ENCODE data around the gene CNIH2.

Gene CNIH2

GRCh38 chr11:66330931-66331330 lies 53.0 kb downstream of the CNIH2 start:
- TF ChIP-seq GATA2 (IDR thresholded peaks at IDR 0.05; ENCODE audit: low read depth, low read length) = no peak
- TF ChIP-seq GATA3 (IDR thresholded peaks at IDR 0.05; ENCODE audit: low read depth, low read length) = no peak

GRCh38 chr11:66331542-66332370 lies 53.8 kb downstream of the CNIH2 start:
- TF ChIP-seq GATA2 (IDR thresholded peaks at IDR 0.05; ENCODE audit: low read depth, low read length) = no peak
- TF ChIP-seq GATA3 (IDR thresholded peaks at IDR 0.05; ENCODE audit: low read depth, low read length) = no peak

DNA sequence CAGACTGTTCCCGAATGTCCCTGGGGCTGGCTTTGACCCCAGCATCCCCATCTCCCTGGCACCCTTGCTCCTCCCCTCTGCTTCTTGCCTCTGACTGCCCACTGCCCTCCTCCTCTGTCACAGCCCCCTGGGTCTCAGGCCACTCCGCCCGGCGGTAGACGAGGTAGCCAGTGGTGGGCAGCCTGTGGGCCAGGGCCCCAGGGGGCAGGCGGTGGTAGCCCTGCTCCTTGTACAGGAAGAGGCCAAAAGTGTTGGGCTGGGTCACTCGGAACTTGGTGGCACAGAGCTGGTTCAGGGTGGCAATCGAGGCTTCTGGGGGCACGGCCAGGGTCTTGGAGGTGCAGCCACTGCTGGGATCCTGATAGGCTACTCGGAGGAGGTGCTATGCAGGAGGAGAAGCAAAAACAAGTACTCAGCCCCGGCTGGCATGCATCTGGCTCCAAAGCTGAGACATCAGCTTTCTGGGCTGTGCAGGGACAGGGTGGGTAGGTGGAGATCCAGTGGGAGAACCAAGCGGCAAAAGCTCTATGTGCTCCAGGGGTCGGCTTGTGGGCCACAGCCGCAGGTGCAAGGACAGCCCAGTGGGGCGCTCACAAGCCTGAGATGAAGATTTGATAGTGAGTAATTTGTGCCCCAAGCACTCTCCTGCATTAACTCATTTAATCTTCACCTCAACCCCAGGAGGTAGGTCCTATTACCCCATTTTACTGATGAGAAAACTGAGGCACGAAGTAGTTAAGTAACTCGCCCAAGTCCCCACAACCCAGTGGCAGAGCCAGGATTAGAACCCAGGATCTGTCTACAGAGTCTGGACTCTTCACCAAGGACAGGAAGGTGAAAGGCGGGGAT lies 54.6 kb downstream of the CNIH2 start:
- TF ChIP-seq GATA3 (IDR thresholded peaks at IDR 0.05; ENCODE audit: low read depth, low read length) (no peak), GATA2 (IDR thresholded peaks at IDR 0.05; ENCODE audit: low read depth, low read length) (no peak)

DNA sequence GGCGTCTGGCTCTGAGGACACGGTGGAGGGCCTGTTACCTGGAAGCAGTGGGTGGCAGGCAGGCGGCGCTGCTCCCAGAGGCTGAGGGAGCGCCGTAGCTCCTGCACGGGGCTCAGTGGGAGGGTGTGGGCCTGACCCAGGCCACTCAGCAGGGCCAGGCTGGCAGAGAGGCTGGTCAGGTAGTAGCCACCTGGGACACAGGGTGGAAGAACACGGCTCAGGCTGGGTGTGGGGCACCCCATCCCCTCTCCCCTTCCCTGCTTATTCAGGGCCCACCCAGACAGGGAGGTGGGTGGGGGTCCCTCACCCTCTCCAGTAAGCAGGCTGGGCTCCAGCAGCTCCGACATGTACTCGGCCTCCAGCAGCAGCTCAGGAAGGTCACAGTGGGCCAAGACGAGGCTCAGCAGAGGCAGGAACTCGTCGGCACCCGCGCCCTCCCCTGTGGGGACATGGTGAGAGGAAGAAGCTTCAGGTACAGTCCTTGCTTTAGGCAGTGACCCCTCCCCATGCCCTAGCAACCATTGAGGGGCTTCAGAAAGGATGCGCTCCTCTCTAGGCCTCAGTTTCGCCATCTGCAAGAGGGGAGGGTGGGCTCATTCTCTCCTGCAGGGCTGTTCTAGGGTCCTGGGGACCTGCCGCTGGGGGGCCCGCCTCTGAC lies 55.4 kb downstream of the CNIH2 start:
- TF ChIP-seq GATA2 (IDR thresholded peaks at IDR 0.05; ENCODE audit: low read depth, low read length) (no peak), GATA3 (IDR thresholded peaks at IDR 0.05; ENCODE audit: low read depth, low read length) (no peak)
